HepG2 (cell line): ENCODE data around the gene PYGL.

Experiments used
- KAT7 ChIP-seq: IDR thresholded peaks from 2 replicates; pipeline ENCODE4 v1.6.1; 2018; ENCODE audit warnings: borderline replicate concordance, missing compliant biosample characterization
- ZNF709 ChIP-seq: sonication (generic); formaldehyde crosslinking; IDR thresholded peaks from 2 replicates; pipeline ENCODE4 v1.5.0; 2020; ENCODE audit warnings: mild to moderate bottlenecking, missing genetic modification reagents

- no peak for TF ChIP-seq ZNF709 (CRISPR knock-in tag)
- no peak for TF ChIP-seq KAT7 (CRISPR knock-in tag)
These were observed 33.5 kb downstream of the PYGL start for GRCh38 chr14:50910495-50911420.
